Inflammatory macrophage treated with lipopolysaccharide for 1 hour (primary cell): ENCODE measurements around the gene SERPING1.

Source experiments
- DNase-seq, 2 donors: peaks; one replicate each; pipeline ENCODE4 v3.0.0-alpha.2; 2020 to 2022

The SERPING1 gene

GRCh38 chr11:57656885-57657193 is 59.4 kb downstream of the SERPING1 start:
- no peak for DNase-seq

DNA sequence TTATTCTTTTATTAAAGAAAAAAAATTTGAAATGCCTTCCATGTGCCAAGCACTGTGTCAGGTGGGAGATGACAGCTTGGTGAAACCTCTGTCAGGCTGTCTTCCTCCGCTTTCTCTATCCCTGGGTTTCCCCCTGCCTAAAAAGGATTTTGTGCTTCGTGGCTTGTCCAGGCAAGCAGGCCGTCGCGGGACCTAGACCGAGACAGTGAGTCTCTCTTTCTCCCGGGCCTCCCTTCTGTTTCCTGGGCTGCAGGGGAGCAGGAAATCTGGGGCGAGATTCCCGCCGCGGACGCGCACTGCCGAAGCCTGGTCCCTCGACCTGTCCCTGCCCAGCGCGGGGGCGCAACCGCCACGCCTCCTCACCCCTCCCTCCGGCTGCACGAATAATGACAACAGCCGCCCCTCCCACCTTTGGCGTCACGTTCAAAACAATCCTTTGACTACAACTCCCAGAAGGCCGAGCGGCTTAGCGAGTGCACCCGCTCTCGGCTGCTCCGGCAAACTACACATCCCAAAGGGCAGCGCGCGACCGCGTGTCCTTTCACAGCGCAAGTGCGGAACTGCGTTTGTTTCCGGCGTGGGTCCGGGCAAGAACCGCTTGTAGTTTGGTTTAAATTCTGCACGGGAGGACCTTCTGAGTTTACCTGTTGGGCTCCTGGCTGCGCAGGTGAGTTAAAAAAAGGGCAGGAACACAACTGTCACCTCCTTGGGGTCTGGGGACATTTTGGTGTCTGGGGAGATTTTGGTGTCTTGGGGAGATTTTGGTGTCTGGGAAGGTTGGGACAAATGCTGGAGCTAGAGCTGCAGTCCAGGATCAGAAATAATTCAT is 59.9 kb downstream of the SERPING1 start, which contains the start of gene CLP1:
CLP1 (plus strand) TSS at position 569 of the 829 bp plus-strand sequence. CDS start 1,715 bp downstream, outside the sequence.
- peak; percentile 99 to 100 for DNase-seq

DNA sequence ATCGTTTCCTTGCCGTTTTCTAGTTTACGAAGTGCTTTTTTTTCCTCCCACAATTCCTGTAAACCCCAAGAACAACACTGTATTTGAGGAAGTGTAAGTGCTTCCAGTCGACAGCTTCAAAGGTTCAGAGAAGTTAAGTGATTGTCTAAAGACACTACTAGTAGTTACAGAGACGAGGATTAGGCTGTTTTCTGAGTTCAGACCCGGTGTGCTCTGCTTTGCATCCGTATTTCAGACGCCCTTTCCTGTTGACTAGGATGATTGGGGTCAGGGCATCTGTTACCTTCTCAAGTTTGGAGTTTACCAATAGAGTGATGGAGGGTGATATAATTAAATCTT is 60.5 kb downstream of the SERPING1 start:
- DNase-seq: no peak

- DNase-seq: no peak
Measured at GRCh38 chr11:57659669-57660068, 62.2 kb downstream of the SERPING1 start.

DNA sequence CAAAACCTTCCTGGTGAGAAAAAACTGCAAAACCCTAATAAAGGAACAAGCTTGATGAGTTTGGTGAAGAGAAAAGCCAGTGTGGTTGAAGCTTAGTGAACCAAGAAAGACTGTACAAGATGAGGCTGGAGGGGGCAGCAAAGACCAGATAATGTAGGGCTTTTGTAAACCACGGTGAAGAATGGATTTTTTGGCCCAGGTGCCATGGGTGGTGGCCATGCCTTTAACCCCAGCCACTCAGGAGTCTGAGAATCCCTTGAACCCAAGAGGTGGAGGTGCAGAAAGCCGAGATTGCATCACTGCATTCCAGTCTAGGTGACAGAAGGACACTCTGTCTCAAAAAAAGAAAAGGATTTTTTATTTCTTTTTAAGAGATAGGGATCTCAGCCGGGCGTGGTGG is 65.4 kb downstream of the SERPING1 start:
- DNase-seq: no peak

DNA sequence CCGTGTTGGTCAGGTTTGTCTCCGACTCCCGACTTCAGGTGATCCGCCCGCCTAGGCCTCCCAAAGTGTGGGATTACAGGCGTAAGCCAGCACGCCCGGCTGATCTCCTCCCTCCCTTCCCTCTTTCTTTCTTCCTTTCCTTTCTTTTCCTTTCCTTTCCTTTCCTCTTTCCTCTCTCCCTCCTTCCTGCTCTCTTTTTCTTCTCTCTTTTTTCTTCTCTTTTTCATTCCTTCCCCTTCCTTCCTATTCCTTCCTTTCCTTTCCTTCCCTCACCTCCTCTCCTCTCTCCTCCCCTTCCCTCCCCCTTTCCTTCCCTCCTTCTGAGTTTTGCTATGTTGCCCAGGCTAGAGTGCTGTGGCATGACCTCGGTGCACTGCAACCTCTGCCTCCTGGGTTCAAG is 66.5 kb downstream of the SERPING1 start:
- DNase-seq: no peak
